Thyroid gland (tissue), 4 donors: ENCODE results near the gene GRIP2.

Experiments
- CTCF ChIP-seq, 6 experiments: fragments of 200-600 bp in 3 of 6; fragments of 450-650 bp in 3 of 6; sonication (generic) in 3 of 6; IDR thresholded peaks; one replicate each; pipeline ENCODE4 v1.5.1; 2016 to 2019; ENCODE audit warnings: antibody characterized with exemption in 6 of 6, mild to moderate bottlenecking in 2 of 6, inconsistent platforms in 1 of 6, moderate library complexity in 1 of 6
- POLR2A ChIP-seq, 2 donors: fragments of 450-650 bp; IDR thresholded peaks; one replicate each; pipeline ENCODE4 v1.6.1; 2017; ENCODE audit warnings: antibody characterized with exemption in 2 of 2, mild to moderate bottlenecking in 2 of 2, moderate library complexity in 1 of 2

- TF ChIP-seq POLR2A (IDR thresholded peaks at IDR 0.05) (no peak), CTCF (IDR thresholded peaks at IDR 0.05) (no peak)
Observed at GRCh38 chr3:14576163-14576562, 36.0 kb upstream of the GRIP2 start.
